SU-DHL-6 (cell line): ENCODE data around the gene PKIB.

Experiments
- CTCF ChIP-seq: fragments of 200-600 bp; sonication (generic); IDR thresholded peaks from one replicate; pipeline ENCODE4 v1.5.1; 2017; ENCODE audit warnings: antibody characterized with exemption, mild to moderate bottlenecking, low read length, moderate library complexity; ENCODE audit not compliant: insufficient read depth, poor library complexity, severe bottlenecking
- EZH2phosphoT487 ChIP-seq: fragments of 200-600 bp; sonication (generic), shearing (Covaris generic); conservative IDR thresholded peaks from 2 replicates; pipeline ENCODE4 v1.6.1; 2018; ENCODE audit warnings: mild to moderate bottlenecking, antibody characterized with exemption, low read length, moderate library complexity, mixed read lengths

GRCh38 chr6:122683989-122684651 is 73.9 kb downstream of the PKIB start:
- TF ChIP-seq CTCF (no peak), EZH2phosphoT487 (no peak)
